Activated CD8-positive, alpha-beta memory T cell treated with anti-CD3 and anti-CD28 coated beads, Interleukin-2, amount 10 ng/mL, durations not matched to agents 7 days and 5 days (primary cell): ENCODE measurements around the gene RBM19. TPM values are rescaled to one million over a fixed set of nuclear protein-coding genes. Genes with fewer than 3 reads are reported as not detected.
"Not testable (repeated sequence)": the region's sequence is repeated elsewhere in the genome, so short reads cannot be mapped to it uniquely, and the experiment has no call there.

Experiments
- ATAC-seq: fragments of 150-1000 bp; cut with Tn5 transposase; one replicate; pipeline ENCODE4 v1.10.0; 2021; ENCODE audit warnings: moderate library complexity
- CTCF ChIA-PET: fragments of 350-600 bp; sonication (Branson Sonifier 250); formaldehyde crosslinking; loops from one replicate; lab custom pipeline; 2021; ENCODE audit warnings: antibody characterized with exemption; lab: Charles Lee
- DNase-seq: peaks from one replicate; pipeline ENCODE4 v3.0.0-alpha.2; 2020
- H3K27ac Mint-ChIP-seq: one replicate; pipeline ENCODE4 v1.8.0; 2021; ENCODE audit warnings: mild to moderate bottlenecking, mixed read lengths
- H3K27me3 Mint-ChIP-seq: one replicate; pipeline ENCODE4 v1.8.0; 2021; ENCODE audit warnings: mixed read lengths
- H3K36me3 Mint-ChIP-seq: one replicate; pipeline ENCODE4 v1.8.0; 2021; ENCODE audit warnings: mild to moderate bottlenecking, mixed read lengths
- H3K4me1 Mint-ChIP-seq: one replicate; pipeline ENCODE4 v1.8.0; 2021; ENCODE audit warnings: mixed read lengths
- H3K4me3 Mint-ChIP-seq: one replicate; pipeline ENCODE4 v1.8.0; 2021; ENCODE audit warnings: mild to moderate bottlenecking, moderate library complexity, mixed read lengths
- H3K9me3 Mint-ChIP-seq: one replicate; pipeline ENCODE4 v1.8.0; 2022; ENCODE audit warnings: low read depth, mixed read lengths
- total RNA-seq, 2 experiments: library from RNA; stranded (reverse); gene quantifications; one replicate each; pipeline ENCODE4 v1.2.3, GENCODE V29; 2021

The RBM19 gene
- total RNA-seq, 2 experiments from 2014 or later = 39.8 to 55.7 TPM

GRCh38 chr12:113996026-113996425 is 29.9 kb upstream of the RBM19 start:
- no peaks in the 10 kb centered on the region for H3K36me3 Mint-ChIP-seq
- CTCF ChIA-PET = no interaction called here

GRCh38 chr12:113994051-113994450 is 27.9 kb upstream of the RBM19 start:
- no peaks in the 10 kb centered on the region for H3K4me1 Mint-ChIP-seq
- H3K27ac Mint-ChIP-seq = no peak overlapping the region
- no peaks in the 10 kb centered on the region for H3K9me3 Mint-ChIP-seq
- DNase-seq (no peak), ATAC-seq (no peak)
- H3K36me3 Mint-ChIP-seq = no peaks in the 10 kb centered on the region
- CTCF ChIA-PET = no interaction called here
- no peak overlapping the region for H3K4me3 Mint-ChIP-seq
- H3K27me3 Mint-ChIP-seq = peaks cover 20% of the 10 kb centered on the region

More at GRCh38 chr12:113996026-113996425, 29.9 kb upstream of the RBM19 start:
- DNase-seq (no peak), ATAC-seq (no peak)
- H3K27me3 Mint-ChIP-seq = peaks cover 15% of the 10 kb centered on the region
- H3K9me3 Mint-ChIP-seq = no peaks in the 10 kb centered on the region
- no peak overlapping the region for H3K27ac Mint-ChIP-seq
- H3K4me1 Mint-ChIP-seq = no peaks in the 10 kb centered on the region
- no peak overlapping the region for H3K4me3 Mint-ChIP-seq

- H3K4me3 Mint-ChIP-seq, H3K27ac Mint-ChIP-seq, DNase-seq, H3K4me1 Mint-ChIP-seq, H3K36me3 Mint-ChIP-seq, CTCF ChIA-PET, H3K9me3 Mint-ChIP-seq, ATAC-seq: not testable (repeated sequence)
- H3K27me3 Mint-ChIP-seq = peaks cover 28% of the 10 kb centered on the region
Observed at GRCh38 chr12:113992751-113993150, 26.6 kb upstream of the RBM19 start.

- DNase-seq (no peak), ATAC-seq (no peak)
- peaks cover 26% of the 10 kb centered on the region for H3K27me3 Mint-ChIP-seq
- no peaks in the 10 kb centered on the region for H3K4me1 Mint-ChIP-seq
- H3K27ac Mint-ChIP-seq = no peak overlapping the region
- no peaks in the 10 kb centered on the region for H3K36me3 Mint-ChIP-seq
- H3K9me3 Mint-ChIP-seq = no peaks in the 10 kb centered on the region
- CTCF ChIA-PET = interaction anchor here (0.5 kb wide), 1 partner anchor 11 kb away, joined by 3 read pairs; no protein-coding TSS in a partner anchor
- H3K4me3 Mint-ChIP-seq = no peak overlapping the region
Observed at GRCh38 chr12:113991224-113992044, 25.3 kb upstream of the RBM19 start.

GRCh38 chr12:113990250-113991223 is 24.4 kb upstream of the RBM19 start:
- Mint-ChIP-seq H3K27ac (no peak overlapping the region), H3K27me3 (peaks cover 20% of the 10 kb centered on the region), H3K4me1 (no peaks in the 10 kb centered on the region), H3K36me3 (no peaks in the 10 kb centered on the region), H3K9me3 (no peaks in the 10 kb centered on the region), H3K4me3 (no peak overlapping the region)
- ATAC-seq = no peak
- no peak for DNase-seq
- CTCF ChIA-PET = interaction anchor here (0.5 kb wide), 1 partner anchor 12 kb away, joined by 3 read pairs; no protein-coding TSS in a partner anchor

- Mint-ChIP-seq H3K27me3 (peaks cover 18% of the 10 kb centered on the region), H3K36me3 (no peaks in the 10 kb centered on the region), H3K4me1 (no peaks in the 10 kb centered on the region), H3K27ac (no peak overlapping the region), H3K9me3 (no peaks in the 10 kb centered on the region), H3K4me3 (no peak overlapping the region)
- no peak for DNase-seq
- no peak for ATAC-seq
- CTCF ChIA-PET = no interaction called here
Observed at GRCh38 chr12:113988976-113989375, 22.9 kb upstream of the RBM19 start.

- Mint-ChIP-seq H3K9me3 (no peaks in the 10 kb centered on the region), H3K4me3 (no peak overlapping the region), H3K4me1 (no peaks in the 10 kb centered on the region), H3K36me3 (no peaks in the 10 kb centered on the region), H3K27me3 (peaks cover 18% of the 10 kb centered on the region), H3K27ac (no peak overlapping the region)
- DNase-seq = no peak
- CTCF ChIA-PET = no interaction called here
- ATAC-seq = no peak
Observed at GRCh38 chr12:113988064-113988451, 21.9 kb upstream of the RBM19 start.

GRCh38 chr12:113987261-113988063 is 21.3 kb upstream of the RBM19 start:
- Mint-ChIP-seq H3K27ac (no peak overlapping the region), H3K27me3 (peaks cover 18% of the 10 kb centered on the region), H3K4me3 (no peak overlapping the region), H3K36me3 (no peaks in the 10 kb centered on the region), H3K9me3 (no peaks in the 10 kb centered on the region), H3K4me1 (no peaks in the 10 kb centered on the region)
- ATAC-seq (no peak), DNase-seq (no peak)
- CTCF ChIA-PET = no interaction called here

- Mint-ChIP-seq H3K9me3 (no peaks in the 10 kb centered on the region), H3K4me3 (no peak overlapping the region), H3K4me1 (no peaks in the 10 kb centered on the region), H3K36me3 (no peaks in the 10 kb centered on the region), H3K27me3 (peaks cover 11% of the 10 kb centered on the region), H3K27ac (no peak overlapping the region)
- DNase-seq (no peak), ATAC-seq (no peak)
- CTCF ChIA-PET = interaction anchor here (1.5 kb wide), 1 partner anchor 524 kb away, joined by 7 read pairs; no protein-coding TSS in a partner anchor
Observed at GRCh38 chr12:113984464-113984863, 18.3 kb upstream of the RBM19 start.

GRCh38 chr12:113983777-113984448 is 17.8 kb upstream of the RBM19 start:
- no peaks in the 10 kb centered on the region for H3K36me3 Mint-ChIP-seq
- H3K27me3 Mint-ChIP-seq = peaks cover 9% of the 10 kb centered on the region
- ATAC-seq (no peak), DNase-seq (no peak)
- H3K4me1 Mint-ChIP-seq = no peaks in the 10 kb centered on the region
- no peak overlapping the region for H3K4me3 Mint-ChIP-seq
- no peak overlapping the region for H3K27ac Mint-ChIP-seq
- H3K9me3 Mint-ChIP-seq = no peaks in the 10 kb centered on the region
- CTCF ChIA-PET = interaction anchor here (1.4 kb wide), 1 partner anchor 14 kb away, joined by 3 read pairs; no protein-coding TSS in a partner anchor

GRCh38 chr12:113983265-113983664 is 17.1 kb upstream of the RBM19 start:
- CTCF ChIA-PET = interaction anchor here (1.4 to 3.6 kb wide), 2 partner anchors 13 to 525 kb away, joined by 3 to 28 read pairs; no protein-coding TSS in a partner anchor
- Mint-ChIP-seq H3K27me3 (peaks cover 6% of the 10 kb centered on the region), H3K36me3 (no peaks in the 10 kb centered on the region), H3K9me3 (no peaks in the 10 kb centered on the region), H3K27ac (no peak overlapping the region), H3K4me3 (no peak overlapping the region), H3K4me1 (no peaks in the 10 kb centered on the region)
- ATAC-seq (no peak), DNase-seq (no peak)

GRCh38 chr12:113981876-113982275 is 15.8 kb upstream of the RBM19 start:
- Mint-ChIP-seq H3K4me1 (no peaks in the 10 kb centered on the region), H3K27me3 (peaks cover 3% of the 10 kb centered on the region), H3K9me3 (no peaks in the 10 kb centered on the region), H3K27ac (no peak overlapping the region), H3K4me3 (no peak overlapping the region), H3K36me3 (no peaks in the 10 kb centered on the region)
- CTCF ChIA-PET = interaction anchor here (1.2 to 3.6 kb wide), 4 partner anchors 15 to 1936 kb away, joined by 3 to 32 read pairs (median 18); partner anchors contain the start of gene RBM19
- no peak for ATAC-seq
- DNase-seq = no peak
